SK-N-SH treated with all-trans-retinoic acid at 6 μM for 48 hours (cell line): ENCODE data around the gene CTRB1.

Experiments used
- ARNTL ChIP-seq: fragments of 450-650 bp; formaldehyde crosslinking; IDR thresholded peaks from 2 replicates; pipeline ENCODE4 v1.5.0; 2020; ENCODE audit warnings: low read depth, mild to moderate bottlenecking, moderate library complexity, borderline replicate concordance
- BACH2 ChIP-seq: fragments of 250-450 bp; sonication (Bioruptor Pico); IDR thresholded peaks from 2 replicates; pipeline ENCODE4 v1.9.0; 2021; ENCODE audit warnings: mild to moderate bottlenecking, borderline replicate concordance
- CREB5 ChIP-seq: fragments of 250-450 bp; sonication (Bioruptor Pico); IDR thresholded peaks from 2 replicates; pipeline ENCODE4 v1.5.1; 2020; ENCODE audit warnings: low read depth, mild to moderate bottlenecking, moderate library complexity
- GLIS3 ChIP-seq: fragments of 250-450 bp; sonication (Bioruptor Pico); IDR thresholded peaks from 2 replicates; pipeline ENCODE4 v1.5.0; 2020; ENCODE audit warnings: mild to moderate bottlenecking, moderate library complexity
- ISL1 ChIP-seq: fragments of 250-450 bp; sonication (Bioruptor Pico); IDR thresholded peaks from 2 replicates; pipeline ENCODE4 v2.1.2; 2022; ENCODE audit warnings: mild to moderate bottlenecking, moderate library complexity
- PATZ1 ChIP-seq: fragments of 250-450 bp; sonication (Bioruptor Pico); IDR thresholded peaks from 2 replicates; pipeline ENCODE4 v1.8.0; 2020; ENCODE audit warnings: mild to moderate bottlenecking, moderate library complexity, borderline replicate concordance
- RARB ChIP-seq: fragments of 250-450 bp; sonication (Bioruptor Pico); IDR thresholded peaks from 2 replicates; pipeline ENCODE4 v1.8.0; 2021; ENCODE audit warnings: mild to moderate bottlenecking, moderate library complexity
- TCF4 ChIP-seq: fragments of 250-450 bp; sonication (Bioruptor Pico); IDR thresholded peaks from 2 replicates; pipeline ENCODE4 v1.8.0; 2021; ENCODE audit warnings: mild to moderate bottlenecking, moderate library complexity, borderline replicate concordance
- TOX ChIP-seq: fragments of 250-450 bp; sonication (Bioruptor Pico); IDR thresholded peaks from 2 replicates; pipeline ENCODE4 v1.8.0; 2021; ENCODE audit warnings: mild to moderate bottlenecking, moderate library complexity, borderline replicate concordance
- ZC3H10 ChIP-seq: fragments of 250-450 bp; sonication (Bioruptor Pico); IDR thresholded peaks from 2 replicates; pipeline ENCODE4 v1.5.1; 2021; ENCODE audit warnings: mild to moderate bottlenecking, moderate library complexity
- ZFP30 ChIP-seq: fragments of 450-650 bp; formaldehyde crosslinking; IDR thresholded peaks from 2 replicates; pipeline ENCODE4 v1.5.0; 2022; ENCODE audit warnings: mild to moderate bottlenecking, moderate library complexity
- ZNF565 ChIP-seq: fragments of 450-650 bp; formaldehyde crosslinking; conservative IDR thresholded peaks from 2 replicates; pipeline ENCODE4 v1.5.0; 2020; ENCODE audit warnings: low read depth, mild to moderate bottlenecking, moderate library complexity
- ZNF8 ChIP-seq: fragments of 450-650 bp; formaldehyde crosslinking; IDR thresholded peaks from 2 replicates; pipeline ENCODE4 v1.5.0; 2020; ENCODE audit warnings: mild to moderate bottlenecking, moderate library complexity

GRCh38 chr16:75219088-75219487, 300 bp downstream of the CTRB1 start:
- no peak for TF ChIP-seq ZFP30 (CRISPR knock-in tag)
- no peak for TF ChIP-seq TCF4 (CRISPR knock-in tag)
- no peak for TF ChIP-seq BACH2 (CRISPR knock-in tag)
- TF ChIP-seq ZNF565 (CRISPR knock-in tag) = no peak
- no peak for TF ChIP-seq ZC3H10 (CRISPR knock-in tag)
- no peak for TF ChIP-seq ISL1 (CRISPR knock-in tag)
- no peak for TF ChIP-seq RARB (CRISPR knock-in tag)
- TF ChIP-seq PATZ1 (CRISPR knock-in tag) = no peak
- TF ChIP-seq CREB5 (CRISPR knock-in tag) = no peak
- no peak for TF ChIP-seq ZNF8
- TF ChIP-seq GLIS3 (CRISPR knock-in tag) = no peak
- no peak for TF ChIP-seq TOX
- no peak for TF ChIP-seq ARNTL
